Activated naive CD4-positive, alpha-beta T cell treated with anti-CD3 and anti-CD28 coated beads, Interleukin-2, amount 50 U/mL, for 72 hours (primary cell): ENCODE results near the gene VAX1. TPM values are rescaled to one million over a fixed set of nuclear protein-coding genes. Genes with fewer than 3 reads are reported as not detected.
"Not testable (repeated sequence)": the region's sequence is repeated elsewhere in the genome, so short reads cannot be mapped to it uniquely, and the experiment has no call there.

Experiments
- ATAC-seq, 2 donors: fragments of 150-1000 bp; cut with Tn5 transposase; 2 replicates each; pipeline ENCODE4 v1.10.0; 2021; ENCODE audit warnings: mild to moderate bottlenecking in 2 of 2, moderate library complexity in 2 of 2
- DNase-seq, 2 donors: peaks; one replicate each; pipeline ENCODE4 v3.0.0; 2021 to 2022; ENCODE audit warnings: low spot score in 2 of 2
- H3K27ac Mint-ChIP-seq, 2 donors: one replicate each; pipeline ENCODE4 v1.8.0; 2022; ENCODE audit warnings: mild to moderate bottlenecking in 2 of 2, mixed read lengths in 2 of 2
- H3K36me3 Mint-ChIP-seq, 2 donors: one replicate each; pipeline ENCODE4 v1.8.0; 2022; ENCODE audit warnings: mixed read lengths in 2 of 2
- H3K9me3 Mint-ChIP-seq, 2 donors: one replicate each; pipeline ENCODE4 v1.8.0; 2022; ENCODE audit warnings: mixed read lengths in 2 of 2
- total RNA-seq, 2 donors: library from RNA; stranded (reverse); gene quantifications; one replicate each; pipeline ENCODE4 v1.2.3, GENCODE V29; 2022

The VAX1 gene
- total RNA-seq, 2 donors from 2014 or later = not detected

- no peak overlapping the region for H3K27ac Mint-ChIP-seq
- no peak for ATAC-seq
- peaks cover 0 to 6% of the 10 kb centered on the region in 2 donors for H3K9me3 Mint-ChIP-seq
- no peak for DNase-seq
- H3K36me3 Mint-ChIP-seq = peaks cover 4 to 19% of the 10 kb centered on the region in 2 donors
Measured at GRCh38 chr10:117130862-117131375, 7.2 kb downstream of the VAX1 start.

- Mint-ChIP-seq H3K36me3 (peaks cover 4 to 19% of the 10 kb centered on the region in 2 donors), H3K9me3 (peaks cover 0 to 6% of the 10 kb centered on the region in 2 donors), H3K27ac (no peak overlapping the region)
- ATAC-seq (no peak), DNase-seq (no peak)
Measured at GRCh38 chr10:117130346-117130745, 7.7 kb downstream of the VAX1 start.

- not testable (repeated sequence) for ATAC-seq, DNase-seq, H3K9me3 Mint-ChIP-seq, H3K36me3 Mint-ChIP-seq, H3K27ac Mint-ChIP-seq
Measured at GRCh38 chr10:117126645-117127044, 11.4 kb downstream of the VAX1 start.

- no peak overlapping the region for H3K27ac Mint-ChIP-seq
- peaks cover 0 to 4% of the 10 kb centered on the region in 2 donors for H3K36me3 Mint-ChIP-seq
- ATAC-seq = no peak
- no peak for DNase-seq
- peaks cover 0 to 6% of the 10 kb centered on the region in 2 donors for H3K9me3 Mint-ChIP-seq
Measured at GRCh38 chr10:117126034-117126433, 12.0 kb downstream of the VAX1 start.

- Mint-ChIP-seq H3K9me3 (no peaks in the 10 kb centered on the region), H3K36me3 (no peaks in the 10 kb centered on the region), H3K27ac (no peak overlapping the region)
- DNase-seq (no peak), ATAC-seq (no peak)
Measured at GRCh38 chr10:117112220-117112619, 25.9 kb downstream of the VAX1 start.

GRCh38 chr10:117107238-117107637 lies 30.8 kb downstream of the VAX1 start:
- ATAC-seq (no peak), DNase-seq (no peak)
- Mint-ChIP-seq H3K27ac (no peak overlapping the region), H3K9me3 (peaks cover 0 to 3% of the 10 kb centered on the region in 2 donors), H3K36me3 (no peaks in the 10 kb centered on the region)

GRCh38 chr10:117096599-117097201 lies 41.4 kb downstream of the VAX1 start:
- no peaks in the 10 kb centered on the region for H3K9me3 Mint-ChIP-seq
- ATAC-seq (no peak), DNase-seq (no peak)
- no peaks in the 10 kb centered on the region for H3K36me3 Mint-ChIP-seq
- H3K27ac Mint-ChIP-seq = no peak overlapping the region

GRCh38 chr10:117094856-117095255 lies 43.2 kb downstream of the VAX1 start:
- ATAC-seq = no peak
- Mint-ChIP-seq H3K36me3 (no peaks in the 10 kb centered on the region), H3K9me3 (no peaks in the 10 kb centered on the region), H3K27ac (no peak overlapping the region)
- no peak for DNase-seq

GRCh38 chr10:117092386-117092785 lies 45.7 kb downstream of the VAX1 start:
- Mint-ChIP-seq H3K36me3 (no peaks in the 10 kb centered on the region), H3K9me3 (no peaks in the 10 kb centered on the region), H3K27ac (no peak overlapping the region)
- DNase-seq (no peak), ATAC-seq (no peak)

GRCh38 chr10:117090834-117091233 lies 47.2 kb downstream of the VAX1 start:
- ATAC-seq (no peak), DNase-seq (no peak)
- Mint-ChIP-seq H3K9me3 (no peaks in the 10 kb centered on the region), H3K27ac (no peak overlapping the region), H3K36me3 (peaks cover 0 to 4% of the 10 kb centered on the region in 2 donors)

GRCh38 chr10:117087521-117087920 lies 50.5 kb downstream of the VAX1 start:
- no peak overlapping the region for H3K27ac Mint-ChIP-seq
- ATAC-seq (no peak), DNase-seq (no peak)
- peaks cover 7 to 12% of the 10 kb centered on the region in 2 donors for H3K36me3 Mint-ChIP-seq
- peaks cover 4 to 5% of the 10 kb centered on the region in 2 donors for H3K9me3 Mint-ChIP-seq

GRCh38 chr10:117086546-117086945 lies 51.5 kb downstream of the VAX1 start:
- Mint-ChIP-seq H3K27ac (no peak overlapping the region), H3K9me3 (peaks cover 4 to 5% of the 10 kb centered on the region in 2 donors), H3K36me3 (peaks cover 7 to 12% of the 10 kb centered on the region in 2 donors)
- DNase-seq (no peak), ATAC-seq (no peak)

- H3K9me3 Mint-ChIP-seq, DNase-seq, H3K27ac Mint-ChIP-seq, ATAC-seq: not testable (repeated sequence)
- H3K36me3 Mint-ChIP-seq = peaks cover 7 to 12% of the 10 kb centered on the region in 2 donors
Measured at GRCh38 chr10:117084421-117085246, 53.4 kb downstream of the VAX1 start.

Other genes with a start within 250 kb of the VAX1 start
- under 1 TPM in 1 of 2 donors, not detected in 1; 0.39 TPM for gene SHTN1, start 133.1 kb downstream of the VAX1 start, total RNA-seq
- gene KCNK18, start 59.2 kb upstream of the VAX1 start, total RNA-seq = not detected
- gene SLC18A2, start 102.8 kb upstream of the VAX1 start, total RNA-seq = under 1 TPM; 0.06 to 0.09 TPM
- 10 to 100 TPM; 13.1 to 16.6 TPM for gene PDZD8, start 237.2 kb upstream of the VAX1 start, total RNA-seq